Stomach (tissue), 4 donors: ENCODE data around the gene GEMIN4.

Experiments
- EP300 ChIP-seq: sonication (generic); formaldehyde crosslinking; IDR thresholded peaks from one replicate; pipeline ENCODE4 v1.6.1; 2017; ENCODE audit warnings: antibody characterized with exemption
- POLR2A ChIP-seq, 4 donors: fragments of 450-650 bp; IDR thresholded peaks; one replicate each; pipeline ENCODE4 v1.6.1; 2016; ENCODE audit warnings: antibody characterized with exemption in 4 of 4, control low read depth in 2 of 4, mild to moderate bottlenecking in 1 of 4, moderate library complexity in 1 of 4
- POLR2AphosphoS5 ChIP-seq, 3 donors: sonication (generic); formaldehyde crosslinking; IDR thresholded peaks; one replicate each; pipeline ENCODE4 v1.6.1; 2016; ENCODE audit warnings: antibody characterized with exemption in 3 of 3
- TF ChIP-seq, protein P1 (sequence below), 7 experiments: fragments of 450-650 bp in 4 of 7; fragments of 200-600 bp in 3 of 7; sonication (generic) in 3 of 7; IDR thresholded peaks; one replicate each; pipeline ENCODE4 v1.5.1; 2016 to 2019; ENCODE audit warnings: antibody characterized with exemption in 7 of 7, control low read depth in 2 of 7, mild to moderate bottlenecking in 1 of 7

DNA sequence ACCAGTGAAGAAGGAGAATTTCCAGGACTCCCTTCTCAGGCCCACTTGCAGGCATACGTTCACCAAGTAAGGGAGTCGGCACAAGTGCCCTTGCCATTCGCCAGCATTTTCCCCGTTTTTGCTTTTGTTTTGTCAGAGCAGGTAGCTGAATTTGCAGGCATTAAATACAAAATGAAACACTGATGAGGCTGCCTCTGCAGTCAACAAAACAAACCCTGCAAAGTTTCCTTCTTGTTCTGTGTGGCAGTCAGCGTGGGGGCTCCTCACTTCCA lies 22.2 kb upstream of the GEMIN4 start:
- no peak for TF ChIP-seq POLR2AphosphoS5 (IDR thresholded peaks at IDR 0.05)
- TF ChIP-seq POLR2A (IDR thresholded peaks at IDR 0.05) = no peak
- TF ChIP-seq, protein P1, sequence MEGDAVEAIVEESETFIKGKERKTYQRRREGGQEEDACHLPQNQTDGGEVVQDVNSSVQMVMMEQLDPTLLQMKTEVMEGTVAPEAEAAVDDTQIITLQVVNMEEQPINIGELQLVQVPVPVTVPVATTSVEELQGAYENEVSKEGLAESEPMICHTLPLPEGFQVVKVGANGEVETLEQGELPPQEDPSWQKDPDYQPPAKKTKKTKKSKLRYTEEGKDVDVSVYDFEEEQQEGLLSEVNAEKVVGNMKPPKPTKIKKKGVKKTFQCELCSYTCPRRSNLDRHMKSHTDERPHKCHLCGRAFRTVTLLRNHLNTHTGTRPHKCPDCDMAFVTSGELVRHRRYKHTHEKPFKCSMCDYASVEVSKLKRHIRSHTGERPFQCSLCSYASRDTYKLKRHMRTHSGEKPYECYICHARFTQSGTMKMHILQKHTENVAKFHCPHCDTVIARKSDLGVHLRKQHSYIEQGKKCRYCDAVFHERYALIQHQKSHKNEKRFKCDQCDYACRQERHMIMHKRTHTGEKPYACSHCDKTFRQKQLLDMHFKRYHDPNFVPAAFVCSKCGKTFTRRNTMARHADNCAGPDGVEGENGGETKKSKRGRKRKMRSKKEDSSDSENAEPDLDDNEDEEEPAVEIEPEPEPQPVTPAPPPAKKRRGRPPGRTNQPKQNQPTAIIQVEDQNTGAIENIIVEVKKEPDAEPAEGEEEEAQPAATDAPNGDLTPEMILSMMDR (IDR thresholded peaks at IDR 0.05) = no peak
- no peak for TF ChIP-seq EP300
